NCI-H2196 (cell line): ENCODE results near the gene LRMDA.

Source experiments
- DNase-seq: peaks from one replicate; lab custom pipeline; 2025; ENCODE audit not compliant: unreplicated experiment; lab: John Stamatoyannopoulos, UW

Gene LRMDA

GRCh38 chr10:76210211-76210610 lies 778.8 kb downstream of the LRMDA start:
- DNase-seq = no peak

GRCh38 chr10:76211691-76212090 lies 780.3 kb downstream of the LRMDA start:
- DNase-seq = no peak

GRCh38 chr10:76213876-76214275 lies 782.5 kb downstream of the LRMDA start:
- no peak for DNase-seq

DNA sequence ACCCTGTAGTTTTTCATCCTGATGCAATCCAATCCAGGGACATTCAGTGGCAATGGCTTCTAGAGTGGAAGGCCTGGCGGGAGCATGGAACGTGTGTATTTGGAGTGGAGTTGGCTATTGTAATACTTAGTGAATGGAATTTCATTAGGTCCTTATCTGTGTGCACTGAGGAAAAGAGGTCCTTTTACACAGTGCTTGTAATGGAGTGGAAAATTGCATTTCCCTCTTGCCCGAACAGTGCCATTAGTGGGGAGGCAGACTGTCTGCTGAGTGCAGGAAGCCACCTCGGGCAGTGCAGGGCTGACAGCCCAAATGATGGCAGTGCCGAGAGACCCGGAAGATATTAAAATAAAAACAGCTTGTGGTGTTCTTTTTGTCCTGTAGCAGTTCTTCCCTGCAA lies 786.6 kb downstream of the LRMDA start:
- DNase-seq = no peak

DNA sequence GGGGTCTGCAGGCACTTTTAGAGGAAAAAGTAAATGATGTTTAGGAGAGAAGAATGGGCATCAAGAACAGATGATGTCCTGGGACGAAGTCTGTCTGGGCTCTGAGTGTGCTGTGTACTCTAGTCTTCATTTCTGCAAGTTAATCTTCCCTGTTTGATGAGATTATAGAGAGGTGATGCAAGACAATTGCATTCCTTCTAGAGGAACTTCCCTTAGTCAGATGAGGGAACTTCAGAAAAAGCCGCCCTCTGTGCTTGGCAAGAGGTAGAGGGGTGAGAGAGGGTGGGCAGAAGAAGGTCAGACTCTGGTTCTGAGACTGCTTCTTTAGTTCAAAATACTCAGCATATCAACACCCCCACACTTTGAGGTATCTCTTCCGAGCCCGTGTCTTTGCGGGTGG lies 797.9 kb downstream of the LRMDA start:
- no peak for DNase-seq

DNA sequence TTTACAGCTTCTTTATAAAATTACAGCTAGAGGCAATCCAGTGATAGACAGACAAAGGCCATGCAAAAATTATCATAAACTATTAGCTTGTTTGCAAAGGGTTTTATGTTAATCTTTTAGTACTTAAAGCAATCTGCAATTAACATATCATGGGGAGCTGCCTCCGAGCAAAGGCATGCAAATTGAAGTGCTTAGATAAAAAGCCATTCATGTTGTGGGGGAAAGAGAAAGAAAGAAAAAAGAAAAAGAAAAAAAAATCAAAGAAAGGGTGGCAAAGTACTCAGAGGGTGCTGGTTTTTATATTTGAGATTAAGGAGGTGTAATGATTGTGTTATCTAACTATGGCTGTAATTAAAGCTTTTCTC lies 799.5 kb downstream of the LRMDA start:
- DNase-seq = no peak

DNA sequence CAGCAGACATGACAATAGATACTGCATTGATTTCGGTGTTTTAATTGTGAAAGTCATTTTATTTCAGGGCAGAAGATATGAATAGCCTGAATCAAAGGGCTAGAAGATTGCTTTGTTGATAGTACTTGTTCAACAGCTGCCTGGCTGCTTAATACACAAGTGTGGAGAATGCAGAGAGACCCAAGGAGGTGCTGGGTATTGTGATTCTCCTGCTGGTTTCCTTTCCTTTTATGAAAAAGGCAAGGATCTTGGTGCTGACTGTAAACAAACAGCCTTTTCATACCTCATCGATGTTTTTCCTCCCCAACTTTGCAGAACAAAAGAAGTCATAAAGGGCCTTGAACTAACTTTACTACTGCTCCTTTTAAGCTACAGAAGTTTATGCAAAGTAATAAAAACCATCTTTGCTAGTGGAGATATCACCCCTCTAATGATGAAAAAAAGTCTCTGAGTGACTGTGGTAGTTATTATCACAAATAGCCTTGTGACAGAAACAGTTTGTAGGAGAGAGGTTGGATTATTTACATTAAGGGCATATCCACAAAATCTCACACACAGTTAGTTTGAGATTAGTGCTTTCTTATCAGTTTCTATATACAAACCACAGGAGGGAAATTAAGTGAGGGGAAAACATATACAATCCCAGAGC lies 800.0 kb downstream of the LRMDA start:
- DNase-seq = no peak

DNA sequence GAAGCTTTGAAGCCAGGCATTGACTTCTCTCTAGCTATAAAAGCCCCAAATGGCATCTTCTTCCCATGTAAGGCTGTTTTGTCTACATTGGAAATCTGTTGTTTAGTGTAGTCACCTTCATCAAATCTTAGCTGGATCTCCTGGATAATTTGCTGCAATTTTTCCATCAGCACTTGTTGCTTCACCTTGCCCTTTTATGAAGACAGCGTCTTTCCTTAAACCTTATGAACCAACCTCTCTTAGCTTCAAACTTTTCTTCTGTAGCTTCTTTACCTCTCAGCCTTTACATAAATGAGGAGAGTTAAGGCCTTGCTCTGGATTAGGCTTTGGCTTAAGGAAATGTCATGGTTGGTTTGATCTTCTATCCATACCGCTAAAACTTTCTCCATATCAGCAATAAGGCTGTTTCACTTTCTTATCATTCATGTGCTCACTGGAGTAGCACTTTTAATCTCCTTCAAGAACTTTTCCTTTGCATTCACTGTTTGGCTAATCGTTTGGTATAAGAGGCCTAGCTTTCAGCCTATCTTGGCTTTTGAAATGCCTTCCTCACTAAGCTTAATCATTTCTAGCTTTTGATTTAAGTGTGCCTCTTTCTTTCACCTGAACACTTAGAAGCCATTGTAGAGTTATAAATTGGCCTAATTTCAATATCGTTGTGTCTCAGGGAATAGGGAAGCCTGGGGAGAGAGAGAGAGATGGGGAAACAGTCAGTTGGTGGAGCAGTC lies 803.2 kb downstream of the LRMDA start:
- DNase-seq = no peak

GRCh38 chr10:76236356-76236755 lies 804.9 kb downstream of the LRMDA start:
- no peak for DNase-seq

- DNase-seq = no peak
These were observed 811.5 kb downstream of the LRMDA start for GRCh38 chr10:76242956-76243355.

GRCh38 chr10:76244061-76244686 lies 812.8 kb downstream of the LRMDA start:
- no peak for DNase-seq

DNA sequence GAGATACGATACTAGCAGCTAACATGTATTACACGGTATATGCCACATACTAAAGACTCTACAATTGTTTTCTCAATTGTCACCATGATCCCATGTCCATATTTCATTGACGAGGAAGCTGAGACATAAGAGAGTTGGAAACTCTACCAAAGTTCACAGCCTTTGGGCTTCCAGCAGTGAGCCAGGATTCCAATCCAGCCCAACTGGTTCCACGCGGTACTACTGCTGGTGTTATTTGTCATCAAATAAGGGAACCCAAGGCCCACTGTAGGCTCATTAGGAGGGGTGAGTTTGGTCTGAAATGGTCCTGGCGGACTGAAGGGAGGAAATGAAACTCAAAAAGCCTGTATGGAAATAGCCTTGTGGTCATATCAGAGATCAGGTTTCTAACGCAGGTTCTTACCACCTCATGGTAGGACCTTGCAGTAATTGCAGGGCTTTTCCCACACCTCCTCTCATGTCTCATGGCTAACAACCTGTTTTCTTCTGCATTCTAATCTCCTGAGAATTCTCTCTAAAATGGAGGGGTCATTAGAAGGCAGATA lies 814.6 kb downstream of the LRMDA start:
- DNase-seq = no peak

DNA sequence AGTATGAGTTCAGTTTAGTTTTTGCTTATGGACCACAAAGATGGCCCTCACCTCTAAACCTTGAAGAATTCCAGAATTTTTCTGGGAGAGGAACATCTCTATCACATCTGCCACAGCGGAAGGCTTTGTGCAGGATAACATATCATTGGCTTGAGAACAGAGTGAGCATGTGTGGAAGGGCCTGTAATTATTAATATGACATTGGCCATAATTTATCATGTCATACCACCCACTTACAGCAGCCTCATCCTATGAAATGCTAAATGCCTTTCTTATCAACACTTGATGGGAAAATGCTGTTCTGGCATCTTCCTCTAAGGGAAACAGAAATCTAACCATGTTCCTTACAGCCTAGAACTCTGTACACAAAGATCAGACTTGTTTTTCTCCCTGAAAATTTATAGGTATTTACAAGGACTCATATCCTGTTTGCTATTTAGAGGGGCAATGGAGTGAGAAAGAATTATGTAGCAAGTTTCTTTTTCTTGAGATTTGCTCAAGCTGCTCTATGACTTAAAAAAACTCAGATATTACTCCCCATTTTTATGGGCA lies 817.3 kb downstream of the LRMDA start:
- DNase-seq = no peak

DNA sequence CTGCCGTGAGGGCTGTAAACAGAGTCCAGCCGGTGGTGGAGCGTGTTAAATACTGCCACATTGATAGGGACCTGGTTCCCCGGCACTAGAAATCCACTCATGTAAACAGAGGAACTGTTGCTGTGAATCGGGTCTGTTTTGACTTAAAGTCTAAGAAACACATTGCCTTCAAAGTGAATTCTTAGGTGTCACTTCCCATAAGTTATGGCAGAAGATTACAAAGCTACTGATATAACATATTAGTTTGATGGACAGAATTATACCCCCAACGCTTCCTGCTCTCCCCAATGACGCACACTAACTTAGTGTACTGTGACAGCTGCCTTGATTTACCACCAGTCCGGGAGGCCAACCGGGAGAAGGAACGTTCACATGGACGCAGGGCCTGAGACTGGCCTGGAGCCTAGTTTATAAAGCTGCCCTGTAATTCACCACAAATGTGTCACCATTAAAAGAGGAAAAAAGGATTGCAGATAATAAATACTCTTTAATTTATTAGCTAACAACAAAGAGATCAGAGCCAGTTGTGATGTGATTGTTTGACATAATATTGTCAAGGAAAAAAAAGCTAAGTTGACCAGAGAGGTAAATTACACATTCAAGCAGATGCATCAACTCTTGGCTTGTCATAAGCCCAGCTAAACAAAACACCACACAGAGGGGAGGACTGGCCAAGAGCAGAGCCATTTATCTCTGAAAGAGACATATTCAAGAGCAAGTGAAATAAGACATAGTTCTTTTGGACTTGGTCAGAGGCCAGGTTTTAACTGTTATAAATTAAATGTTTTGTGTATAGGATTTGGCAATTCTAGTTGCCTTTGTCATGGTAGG lies 820.6 kb downstream of the LRMDA start:
- no peak for DNase-seq

DNA sequence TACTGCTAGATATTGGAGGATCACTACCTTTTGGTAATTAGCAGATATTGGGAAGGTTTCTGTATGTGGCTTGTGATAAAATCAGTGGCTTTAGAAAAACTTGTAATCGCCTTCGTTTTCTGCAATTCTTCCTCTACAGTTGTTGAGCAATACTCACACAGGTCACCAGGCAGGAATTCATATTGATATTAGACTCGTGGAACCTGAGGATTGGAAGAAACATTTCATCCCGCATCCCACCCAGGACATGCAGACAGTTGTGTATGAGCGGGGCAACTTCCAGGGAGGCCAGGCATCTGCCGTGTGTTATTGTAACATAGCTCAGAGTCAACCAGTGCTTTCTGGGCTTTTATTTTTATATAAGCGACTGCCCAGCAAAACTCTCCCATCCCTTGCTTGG lies 821.3 kb downstream of the LRMDA start:
- DNase-seq = no peak

DNA sequence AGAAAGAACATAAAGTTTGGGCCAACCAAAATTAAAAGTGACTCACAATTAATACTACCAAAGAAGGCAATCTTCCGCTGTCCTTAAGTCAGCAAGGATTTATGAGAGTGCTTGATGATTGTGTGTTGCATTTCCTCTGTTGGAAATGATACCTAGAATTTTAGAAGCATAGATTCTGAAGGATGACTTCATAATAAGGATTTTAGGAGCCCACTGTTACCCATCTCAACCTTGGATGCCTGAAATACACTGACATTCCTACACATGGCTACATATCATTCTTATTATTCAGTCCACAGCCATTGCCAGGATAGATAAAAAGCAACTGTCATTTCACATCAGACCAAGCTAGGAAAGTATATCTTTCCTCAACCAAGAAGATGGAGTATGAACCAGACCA lies 823.8 kb downstream of the LRMDA start:
- DNase-seq = no peak

GRCh38 chr10:76257816-76258215 lies 826.4 kb downstream of the LRMDA start:
- DNase-seq = no peak

- DNase-seq = no peak
These were observed 834.2 kb downstream of the LRMDA start for GRCh38 chr10:76265441-76266113.

DNA sequence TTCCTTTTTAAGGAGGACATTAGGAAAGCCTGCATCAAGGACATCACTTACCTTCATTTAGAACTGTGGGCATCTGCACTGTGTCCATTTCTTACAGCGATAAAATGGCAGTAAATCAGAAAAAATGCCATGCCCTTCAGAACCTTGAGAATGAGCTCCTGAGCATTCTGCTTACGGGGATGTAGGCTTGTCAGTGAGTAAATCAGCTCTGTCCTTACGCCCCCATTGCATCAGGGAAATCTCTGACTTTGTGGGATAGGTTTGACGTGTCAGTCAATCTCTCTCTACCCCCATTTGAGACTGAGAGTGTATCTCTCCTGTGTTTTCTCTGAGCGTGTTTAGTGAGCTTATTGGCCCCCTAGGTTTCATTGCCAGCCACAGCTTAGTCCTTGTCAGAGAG lies 837.1 kb downstream of the LRMDA start:
- no peak for DNase-seq

DNA sequence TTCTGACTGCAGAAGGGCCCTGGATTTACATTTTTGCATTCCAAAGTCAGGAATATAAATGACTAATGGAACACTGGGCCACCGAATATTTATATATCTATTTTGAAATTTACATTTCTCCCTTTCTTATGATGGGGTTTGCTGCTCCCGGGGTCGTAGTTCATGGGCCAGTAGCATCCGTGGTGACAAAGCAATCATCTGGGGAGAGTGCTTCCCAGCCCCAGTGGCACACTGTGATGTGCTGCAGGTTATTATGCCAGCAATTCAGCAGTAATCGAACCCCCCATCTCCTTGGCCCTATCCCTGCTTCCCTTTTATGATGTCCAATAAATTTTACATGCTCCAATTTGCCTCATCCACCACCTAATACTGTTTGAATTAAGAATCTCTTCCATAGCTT lies 837.5 kb downstream of the LRMDA start:
- DNase-seq = no peak

GRCh38 chr10:76270464-76270863 lies 839.0 kb downstream of the LRMDA start:
- no peak for DNase-seq
